H9 (cell line): ENCODE data around the gene TEX53. TPM values are rescaled to one million over a fixed set of nuclear protein-coding genes. Genes with fewer than 3 reads are reported as not detected.

Experiments
- DNase-seq: peaks from one replicate; pipeline ENCODE4 v3.0.0-alpha.2; 2017
- H2AFZ ChIP-seq: one replicate; pipeline ENCODE4 v1.6.1; 2013; ENCODE audit warnings: mild to moderate bottlenecking, low read length, control low read depth, moderate library complexity
- H2AK5ac ChIP-seq: 2 replicates; pipeline ENCODE4 v1.6.1; 2013; ENCODE audit warnings: low read length, control low read depth, mixed read lengths; ENCODE audit not compliant: insufficient read length
- H2BK120ac ChIP-seq: one replicate; pipeline ENCODE4 v1.6.1; 2013; ENCODE audit warnings: low read depth, mild to moderate bottlenecking, low read length, control low read depth, inconsistent platforms; ENCODE audit not compliant: poor library complexity, severe bottlenecking
- H2BK12ac ChIP-seq: 2 replicates; pipeline ENCODE4 v1.6.1; 2013; ENCODE audit warnings: low read length, control low read depth, mixed read lengths, low read depth; ENCODE audit not compliant: insufficient read length
- H2BK15ac ChIP-seq: 2 replicates; pipeline ENCODE4 v1.6.1; 2013; ENCODE audit warnings: low read depth, low read length, control low read depth
- H2BK20ac ChIP-seq: one replicate; pipeline ENCODE4 v1.6.1; 2013; ENCODE audit warnings: low read depth, mild to moderate bottlenecking, low read length, control low read depth, inconsistent platforms; ENCODE audit not compliant: poor library complexity, severe bottlenecking
- H2BK5ac ChIP-seq: 2 replicates; pipeline ENCODE4 v1.6.1; 2013; ENCODE audit warnings: low read length, control low read depth, mixed read lengths; ENCODE audit not compliant: insufficient read length
- H3K14ac ChIP-seq: 2 replicates; pipeline ENCODE4 v1.6.1; 2013; ENCODE audit warnings: low read length, control low read depth; ENCODE audit not compliant: insufficient read depth
- H3K18ac ChIP-seq: 2 replicates; pipeline ENCODE4 v1.6.1; 2013; ENCODE audit warnings: low read depth, mild to moderate bottlenecking, mixed read lengths, low read length, control low read depth; ENCODE audit not compliant: insufficient read length
- H3K23ac ChIP-seq: 2 replicates; pipeline ENCODE4 v1.6.1; 2013; ENCODE audit warnings: low read length, control low read depth, mixed read lengths, low read depth; ENCODE audit not compliant: insufficient read length
- H3K23me2 ChIP-seq: 2 replicates; pipeline ENCODE4 v1.6.1; 2013; ENCODE audit warnings: low read depth, mild to moderate bottlenecking, mixed read lengths, low read length, control low read depth; ENCODE audit not compliant: insufficient read length, poor library complexity, severe bottlenecking
- H3K27ac ChIP-seq: 2 replicates; pipeline ENCODE4 v1.5.1; 2013; ENCODE audit warnings: low read length, control low read depth, mixed read lengths, low read depth; ENCODE audit not compliant: insufficient read length
- H3K27me3 ChIP-seq: 2 replicates; pipeline ENCODE4 v1.6.1; 2013; ENCODE audit warnings: low read length, control low read depth, inconsistent platforms; ENCODE audit not compliant: insufficient read depth
- H3K4ac ChIP-seq: 2 replicates; pipeline ENCODE4 v1.6.1; 2013; ENCODE audit warnings: low read depth, mild to moderate bottlenecking, control low read depth, inconsistent platforms, low read length, moderate library complexity
- H3K4me1 ChIP-seq: 2 replicates; pipeline ENCODE4 v1.6.1; 2013; ENCODE audit warnings: low read length, control low read depth, inconsistent platforms; ENCODE audit not compliant: insufficient read depth
- H3K4me2 ChIP-seq: 2 replicates; pipeline ENCODE4 v1.6.1; 2013; ENCODE audit warnings: low read length, control low read depth, mixed read lengths; ENCODE audit not compliant: insufficient read length, insufficient read depth
- H3K56ac ChIP-seq: 2 replicates; pipeline ENCODE4 v1.6.1; 2013; ENCODE audit warnings: low read depth, mild to moderate bottlenecking, mixed read lengths, low read length, control low read depth; ENCODE audit not compliant: insufficient read length
- H3K79me1 ChIP-seq: 2 replicates; pipeline ENCODE4 v1.6.1; 2013; ENCODE audit warnings: low read depth, mild to moderate bottlenecking, moderate library complexity, low read length, control low read depth, inconsistent platforms; ENCODE audit not compliant: insufficient read depth, poor library complexity, severe bottlenecking
- H3K79me2 ChIP-seq: 2 replicates; pipeline ENCODE4 v1.6.1; 2013; ENCODE audit warnings: low read length, control low read depth, inconsistent platforms; ENCODE audit not compliant: insufficient read depth
- H3K9ac ChIP-seq: 2 replicates; pipeline ENCODE4 v1.6.1; 2013; ENCODE audit warnings: low read length, control low read depth, mixed read lengths; ENCODE audit not compliant: insufficient read length; ENCODE audit errors: extremely low read depth
- H3K9me3 ChIP-seq: one replicate; pipeline ENCODE4 v1.6.1; 2013; ENCODE audit warnings: low read depth, low read length, inconsistent platforms; ENCODE audit not compliant: control insufficient read depth
- H3T11ph ChIP-seq: one replicate; pipeline ENCODE4 v1.6.1; 2013; ENCODE audit warnings: mild to moderate bottlenecking, low read length, control low read depth, inconsistent platforms
- H4K20me1 ChIP-seq: one replicate; pipeline ENCODE4 v1.6.1; 2013; ENCODE audit not compliant: control insufficient read depth, insufficient read length, insufficient read depth
- H4K5ac ChIP-seq: 2 replicates; pipeline ENCODE4 v1.6.1; 2013; ENCODE audit warnings: low read depth, mild to moderate bottlenecking, mixed read lengths, low read length, control low read depth; ENCODE audit not compliant: insufficient read length
- H4K8ac ChIP-seq: replicated peaks from 2 replicates; pipeline ENCODE4 v1.6.1; 2013; ENCODE audit warnings: low read length, control low read depth, mixed read lengths, low read depth; ENCODE audit not compliant: insufficient read length
- H4K91ac ChIP-seq: 2 replicates; pipeline ENCODE4 v1.6.1; 2013; ENCODE audit warnings: low read depth, mild to moderate bottlenecking, moderate library complexity, mixed read lengths, low read length, control low read depth; ENCODE audit not compliant: insufficient read length
- H3K27ac Mint-ChIP-seq, 3 experiments: 2 replicates in 2 of 3; 3 replicates in 1 of 3; pipeline ENCODE4 v1.8.0; 2020 to 2021; ENCODE audit warnings: mixed read lengths in 3 of 3, mild to moderate bottlenecking in 1 of 3, moderate library complexity in 1 of 3
- H3K27me3 Mint-ChIP-seq: 2 replicates; pipeline ENCODE4 v1.8.0; 2021; ENCODE audit warnings: low read depth, mild to moderate bottlenecking, moderate library complexity, mixed read lengths
- H3K36me3 Mint-ChIP-seq, 3 experiments: 2 replicates in 2 of 3; 3 replicates in 1 of 3; pipeline ENCODE4 v1.8.0; 2020 to 2021; ENCODE audit warnings: low read depth in 3 of 3, mixed read lengths in 3 of 3; ENCODE audit not compliant: insufficient read depth in 1 of 3
- H3K4me1 Mint-ChIP-seq, 2 experiments: 2 replicates each; pipeline ENCODE4 v1.8.0; 2020; ENCODE audit warnings: mixed read lengths in 2 of 2
- H3K4me3 Mint-ChIP-seq, 2 experiments: 2 replicates in 1 of 2; 3 replicates in 1 of 2; pipeline ENCODE4 v1.8.0; 2020 to 2021; ENCODE audit warnings: mild to moderate bottlenecking in 2 of 2, mixed read lengths in 2 of 2, moderate library complexity in 1 of 2
- H3K9me3 Mint-ChIP-seq, 2 experiments: 2 replicates in 1 of 2; 3 replicates in 1 of 2; pipeline ENCODE4 v1.8.0; 2020; ENCODE audit warnings: mild to moderate bottlenecking in 2 of 2, mixed read lengths in 2 of 2, moderate library complexity in 1 of 2
- CTCF ChIP-seq: fragments of 200-600 bp; sonication (generic); conservative IDR thresholded peaks from 3 replicates; pipeline ENCODE4 v1.8.0; 2021; ENCODE audit warnings: antibody characterized with exemption, mild to moderate bottlenecking
- WGBS: extraction: QIAGEN DNeasy Blood & Tissue Kit; methylation state at CpG from one replicate; pipeline ENCODE4 v1.1.7; 2013; ENCODE audit warnings: missing lambda C conversion rate, low lambda C conversion rate, mixed read lengths; ENCODE audit not compliant: insufficient read length; ENCODE audit errors: extremely low coverage; 5-methylcytosine and 5-hydroxymethylcytosine counted together
- long read RNA-seq: library from polyadenylated mRNA; unstranded; transcript quantifications from one replicate; pipeline ENCODE4 v2.0.0, GENCODE V29; 2020
- total RNA-seq: library from RNA; stranded (reverse); gene quantifications from 2 replicates; pipeline ENCODE4 v1.2.1, GENCODE V29; 2021

TEX53 gene
- not detected in 2 replicates for total RNA-seq
- long read RNA-seq = 0 reads

DNA sequence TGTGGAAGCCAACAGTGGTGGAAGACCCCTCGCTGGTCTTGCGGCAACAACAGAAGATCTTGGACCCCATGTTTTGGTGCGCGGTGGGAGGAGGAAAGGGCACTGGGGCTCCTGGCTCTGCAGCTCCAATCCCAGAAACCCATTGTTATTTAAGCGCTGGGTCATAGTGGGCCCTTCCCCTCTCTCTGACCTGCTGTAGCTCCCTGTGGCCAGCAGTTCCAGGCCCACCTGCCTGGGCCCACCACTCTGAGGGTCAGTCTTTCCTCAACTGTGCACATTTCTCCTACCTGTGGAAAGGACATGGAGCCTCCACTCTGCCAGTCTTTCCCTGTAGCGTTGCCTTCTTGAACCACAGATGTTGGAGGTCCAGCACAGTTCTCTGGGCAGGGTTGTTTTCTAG is at the start of gene TEX53:
TSS of gene TEX53 (minus strand) at position 101 of the 400 bp plus-strand sequence. CDS start at position 70, 31 bp downstream.
- WGBS = no CpG with 5 or more reads among the region's 6 CpGs
- Histone ChIP-seq H4K8ac (no peak within 1 kb of the TSS), H2BK20ac (no peak within 1 kb of the TSS), H2BK5ac (no peak within 1 kb of the TSS), H3K79me1 (no peaks in the 10 kb centered on the region), H2AK5ac (no peak within 1 kb of the TSS), H2BK15ac (no peak within 1 kb of the TSS), H3K56ac (no peak within 1 kb of the TSS), H3K9me3 (no peaks in the 10 kb centered on the region), H4K20me1 (no peaks in the 10 kb centered on the region), H3K23me2 (no peaks in the 10 kb centered on the region), H3K79me2 (no peaks in the 10 kb centered on the region), H2BK120ac (no peak within 1 kb of the TSS), H2AFZ (no peak within 1 kb of the TSS), H3K4me1 (peaks cover 5% of the 10 kb centered on the region; the same call in 1 of the 2 replicates), H3K18ac (no peak within 1 kb of the TSS), H3K23ac (no peak within 1 kb of the TSS), H3K4ac (no peak within 1 kb of the TSS), H3K14ac (no peak within 1 kb of the TSS), H4K91ac (no peak within 1 kb of the TSS), H3K4me2 (no peak within 1 kb of the TSS), H3K9ac (no peak within 1 kb of the TSS), H3K27ac (no peak within 1 kb of the TSS), H4K5ac (no peak within 1 kb of the TSS), H2BK12ac (no peak within 1 kb of the TSS), H3K27me3 (no peaks in the 10 kb centered on the region), H3T11ph (no peak within 1 kb of the TSS)
- H3K36me3 Mint-ChIP-seq = no peaks in the 10 kb centered on the region
- no peak within 1 kb of the TSS; a peak in 1 of 7 replicates for H3K27ac Mint-ChIP-seq
- H3K4me3 Mint-ChIP-seq = no peak within 1 kb of the TSS
- H3K4me1 Mint-ChIP-seq = peaks cover 12 to 13% of the 10 kb centered on the region in 2 experiments
- no peak for DNase-seq
- H3K9me3 Mint-ChIP-seq = no peaks in the 10 kb centered on the region
- H3K27me3 Mint-ChIP-seq = peaks cover 2% of the 10 kb centered on the region
- no peak for TF ChIP-seq CTCF
